ENCODE measurements around the gene UTP4.

DNA sequence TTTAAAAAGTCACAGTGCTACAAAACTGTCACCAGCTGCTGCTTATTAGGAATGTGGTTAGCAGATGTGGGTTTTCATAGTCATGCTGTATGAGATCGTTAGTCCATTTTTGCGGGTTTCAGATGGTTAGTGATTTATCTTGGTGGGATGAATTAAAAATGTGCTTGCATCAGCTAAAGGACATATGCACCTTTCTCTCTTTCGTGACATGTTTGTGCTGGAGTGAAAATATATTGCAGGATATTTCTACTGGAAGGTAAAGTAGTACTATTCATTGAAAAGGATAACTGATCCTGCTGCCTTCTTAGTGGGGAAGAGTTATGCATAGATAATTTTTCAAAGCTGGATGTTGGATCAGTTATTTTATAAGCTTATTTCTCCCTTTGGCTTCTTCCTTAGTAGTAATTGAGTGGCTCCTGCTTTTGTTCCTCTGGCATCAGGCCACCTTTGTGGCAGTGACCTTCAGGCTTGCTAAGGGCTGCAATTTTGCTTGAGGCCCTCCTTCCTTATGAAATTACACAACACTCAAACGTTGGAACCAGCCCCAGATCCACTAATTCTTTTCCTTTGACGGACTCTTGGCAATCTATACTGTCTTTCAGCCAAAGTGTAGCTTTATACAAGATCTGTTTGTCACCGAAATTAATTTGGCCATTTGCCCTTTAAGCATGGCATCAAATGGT is 47.0 kb downstream of the UTP4 start:
- TF ChIP-seq CTCF (conservative IDR thresholded peaks at IDR 0.05; ENCODE audit: low read length) (no peak), EZH2phosphoT487 (IDR thresholded peaks at IDR 0.05; ENCODE audit: borderline replicate concordance, low read depth, low read length) (no peak)

All from OCI-LY7 (cell line).